PC-3 (cell line): ENCODE results near the gene BACE1. TPM values are rescaled to one million over a fixed set of nuclear protein-coding genes. Genes with fewer than 3 reads are reported as not detected.

Experiments
- ATAC-seq: fragments of 200-7000 bp; cut with Tn5 transposase; 2 replicates; pipeline ENCODE4 v1.9.1; 2020; ENCODE audit warnings: mild to moderate bottlenecking, moderate library complexity
- BruUV-seq: library from RNA; stranded (reverse); fragments of 400-500 nt; replicated peaks from 2 replicates; lab custom pipeline; 2021; lab: Mats Ljungman, UMichigan
- CTCF ChIA-PET: fragments of 300-600 bp; sonication (Branson Sonifier 250); formaldehyde crosslinking; loops from one replicate; lab custom pipeline; 2022; ENCODE audit warnings: antibody characterized with exemption; lab: Charles Lee
- POLR2A ChIA-PET: fragments of 300-600 bp; sonication (Branson Sonifier 250); formaldehyde crosslinking; loops from one replicate; lab custom pipeline; 2022; ENCODE audit warnings: antibody characterized with exemption; ENCODE audit not compliant: unreplicated experiment; lab: Charles Lee
- DNase-seq: peaks from one replicate; pipeline ENCODE4 v3.0.0-alpha.2; 2015
- H2AFZ ChIP-seq: fragments of 300-600 bp; sonication (generic); 2 replicates; pipeline ENCODE4 v1.6.0; 2016; ENCODE audit warnings: antibody characterized with exemption, low read length
- H3F3A ChIP-seq: fragments of 300-600 bp; sonication (generic); one replicate; pipeline ENCODE4 v1.6.0; 2017; ENCODE audit warnings: antibody characterized with exemption, low read length, control low read depth, mild to moderate bottlenecking; ENCODE audit not compliant: unreplicated experiment
- H3K27ac ChIP-seq: fragments of 300-600 bp; sonication (generic); 2 replicates; pipeline ENCODE4 v1.5.1; 2016; ENCODE audit warnings: mild to moderate bottlenecking, low read length
- H3K27me3 ChIP-seq: fragments of 300-600 bp; sonication (generic); 2 replicates; pipeline ENCODE4 v1.6.1; 2016; ENCODE audit warnings: low read length, mixed read lengths
- H3K36me3 ChIP-seq: fragments of 300-600 bp; sonication (generic); 2 replicates; pipeline ENCODE4 v1.6.1; 2016; ENCODE audit warnings: low read depth, mixed run types, low read length, mixed read lengths
- H3K4me1 ChIP-seq: fragments of 300-600 bp; sonication (generic); 2 replicates; pipeline ENCODE4 v1.5.1; 2016; ENCODE audit warnings: low read length; ENCODE audit not compliant: insufficient read depth
- H3K4me2 ChIP-seq: fragments of 300-600 bp; sonication (generic); 2 replicates; pipeline ENCODE4 v1.6.0; 2016; ENCODE audit warnings: low read length
- H3K4me3 ChIP-seq: fragments of 300-600 bp; sonication (generic); 2 replicates; pipeline ENCODE4 v1.5.1; 2016; ENCODE audit warnings: mild to moderate bottlenecking, low read length, mixed read lengths
- H3K79me2 ChIP-seq: fragments of 300-600 bp; sonication (generic); 2 replicates; pipeline ENCODE4 v1.6.1; 2017; ENCODE audit warnings: low read length, mixed read lengths
- H3K9ac ChIP-seq: fragments of 300-600 bp; sonication (generic); 2 replicates; pipeline ENCODE4 v1.6.0; 2016; ENCODE audit warnings: mild to moderate bottlenecking, low read length
- H3K9me2 ChIP-seq: fragments of 300-600 bp; sonication (generic); replicated peaks from 2 replicates; pipeline ENCODE4 v1.6.1; 2016; ENCODE audit warnings: mixed run types, low read length, mixed read lengths
- H3K9me3 ChIP-seq: fragments of 300-600 bp; sonication (generic); 2 replicates; pipeline ENCODE4 v1.6.1; 2016; ENCODE audit warnings: low read length, mixed read lengths
- H4K20me1 ChIP-seq: fragments of 300-600 bp; sonication (generic); 2 replicates; pipeline ENCODE4 v1.6.1; 2016; ENCODE audit warnings: low read length, mixed read lengths
- EZH2 ChIP-seq: fragments of 300-600 bp; sonication (generic); IDR thresholded peaks from one replicate; pipeline ENCODE4 v1.6.1; 2017; ENCODE audit warnings: antibody characterized with exemption, mild to moderate bottlenecking, low read length; ENCODE audit not compliant: unreplicated experiment
- EZH2phosphoT487 ChIP-seq: fragments of 300-600 bp; sonication (generic); IDR thresholded peaks from 2 replicates; pipeline ENCODE4 v1.6.1; 2018; ENCODE audit warnings: mild to moderate bottlenecking, antibody characterized with exemption, low read length, borderline replicate concordance
- intact Hi-C: fragments of 100-400 bp; cut with micrococcal nuclease; formaldehyde crosslinking; loops from 2 replicates; pipeline ENCODE4 v1.9.0; 2023
- total RNA-seq: library from RNA; depleted of rRNA; stranded (reverse); fragments of >200 nt; gene quantifications from 2 replicates; pipeline ENCODE4 v1.2.3, GENCODE V29; 2014
- TF ChIP-seq, protein P1 (sequence below): fragments of 300-600 bp; sonication (generic); conservative IDR thresholded peaks from 2 replicates; pipeline ENCODE4 v1.5.1; 2017; ENCODE audit warnings: antibody characterized with exemption, low read depth, mild to moderate bottlenecking, low read length

BACE1 gene
- total RNA-seq, 1 experiment from 2014 or later: 16.8 TPM

- Histone ChIP-seq H3K79me2 (no peaks in the 10 kb centered on the region), H2AFZ (no peak overlapping the region), H3K9me3 (no peaks in the 10 kb centered on the region), H3K4me2 (no peak overlapping the region), H3K27ac (no peak overlapping the region), H3K4me3 (no peak overlapping the region), H3K36me3 (peaks cover 3% of the 10 kb centered on the region; the same call in 1 of the 2 replicates), H3F3A (no peaks in the 10 kb centered on the region), H3K9me2 (no peaks in the 10 kb centered on the region), H4K20me1 (no peaks in the 10 kb centered on the region), H3K27me3 (no peaks in the 10 kb centered on the region), H3K4me1 (no peaks in the 10 kb centered on the region), H3K9ac (no peak overlapping the region)
- ChIA-PET CTCF (no interaction called here), POLR2A (no interaction called here)
- no peak for TF ChIP-seq EZH2
- TF ChIP-seq EZH2phosphoT487: no peak
- TF ChIP-seq, protein P1, sequence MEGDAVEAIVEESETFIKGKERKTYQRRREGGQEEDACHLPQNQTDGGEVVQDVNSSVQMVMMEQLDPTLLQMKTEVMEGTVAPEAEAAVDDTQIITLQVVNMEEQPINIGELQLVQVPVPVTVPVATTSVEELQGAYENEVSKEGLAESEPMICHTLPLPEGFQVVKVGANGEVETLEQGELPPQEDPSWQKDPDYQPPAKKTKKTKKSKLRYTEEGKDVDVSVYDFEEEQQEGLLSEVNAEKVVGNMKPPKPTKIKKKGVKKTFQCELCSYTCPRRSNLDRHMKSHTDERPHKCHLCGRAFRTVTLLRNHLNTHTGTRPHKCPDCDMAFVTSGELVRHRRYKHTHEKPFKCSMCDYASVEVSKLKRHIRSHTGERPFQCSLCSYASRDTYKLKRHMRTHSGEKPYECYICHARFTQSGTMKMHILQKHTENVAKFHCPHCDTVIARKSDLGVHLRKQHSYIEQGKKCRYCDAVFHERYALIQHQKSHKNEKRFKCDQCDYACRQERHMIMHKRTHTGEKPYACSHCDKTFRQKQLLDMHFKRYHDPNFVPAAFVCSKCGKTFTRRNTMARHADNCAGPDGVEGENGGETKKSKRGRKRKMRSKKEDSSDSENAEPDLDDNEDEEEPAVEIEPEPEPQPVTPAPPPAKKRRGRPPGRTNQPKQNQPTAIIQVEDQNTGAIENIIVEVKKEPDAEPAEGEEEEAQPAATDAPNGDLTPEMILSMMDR: no peak
- ATAC-seq (no peak), DNase-seq (no peak)
- intact Hi-C loops: no loop called here
- no TSS peak for BruUV-seq
These were observed 21.0 kb upstream of the BACE1 start for GRCh38 chr11:117337076-117337475.

GRCh38 chr11:117335399-117335798 is 19.3 kb upstream of the BACE1 start:
- ChIA-PET POLR2A (no interaction called here), CTCF (no interaction called here)
- Histone ChIP-seq H4K20me1 (no peaks in the 10 kb centered on the region), H3K27me3 (no peaks in the 10 kb centered on the region), H3K4me1 (no peaks in the 10 kb centered on the region), H3K9me3 (no peaks in the 10 kb centered on the region), H3K9me2 (no peaks in the 10 kb centered on the region), H2AFZ (no peak overlapping the region), H3K4me2 (no peak overlapping the region), H3K36me3 (peaks cover 3% of the 10 kb centered on the region; the same call in 1 of the 2 replicates), H3K9ac (no peak overlapping the region), H3K27ac (no peak overlapping the region), H3K4me3 (no peak overlapping the region), H3K79me2 (no peaks in the 10 kb centered on the region; the same call in 1 of the 2 replicates), H3F3A (no peaks in the 10 kb centered on the region)
- intact Hi-C loops: no loop called here
- DNase-seq (no peak), ATAC-seq (no peak)
- no peak for TF ChIP-seq EZH2phosphoT487
- TF ChIP-seq, protein P1: no peak
- no peak for TF ChIP-seq EZH2
- no TSS peak for BruUV-seq

DNA sequence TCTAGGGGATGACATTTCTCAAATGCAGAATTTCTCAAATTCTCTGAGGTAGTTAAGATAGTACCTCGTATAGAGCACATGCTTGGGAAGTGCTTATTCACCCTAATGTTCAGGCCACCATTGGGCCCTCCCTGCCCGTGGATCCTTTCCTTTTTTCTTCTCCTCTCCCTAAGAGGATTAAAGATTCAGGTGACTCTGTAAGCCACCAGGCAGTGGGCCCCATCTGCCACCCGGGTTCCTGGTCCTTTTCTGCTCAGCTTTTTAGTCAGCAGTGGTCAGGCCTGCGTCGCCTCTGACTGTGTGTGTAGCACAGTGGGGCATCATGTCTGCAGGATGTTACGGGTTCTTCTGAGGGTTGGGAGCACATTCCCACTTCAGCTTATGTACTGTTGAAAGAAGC is 18.8 kb upstream of the BACE1 start:
- Histone ChIP-seq H3K27ac (no peak overlapping the region), H4K20me1 (no peaks in the 10 kb centered on the region), H3F3A (no peaks in the 10 kb centered on the region), H3K4me3 (no peak overlapping the region), H3K27me3 (no peaks in the 10 kb centered on the region), H3K79me2 (peaks cover 3% of the 10 kb centered on the region; the same call in 1 of the 2 replicates), H2AFZ (no peak overlapping the region), H3K9me2 (no peaks in the 10 kb centered on the region), H3K9ac (no peak overlapping the region), H3K36me3 (peaks cover 3% of the 10 kb centered on the region; the same call in 1 of the 2 replicates), H3K4me1 (no peaks in the 10 kb centered on the region), H3K9me3 (no peaks in the 10 kb centered on the region), H3K4me2 (no peak overlapping the region)
- DNase-seq (no peak), ATAC-seq (no peak)
- intact Hi-C loops: no loop called here
- ChIA-PET CTCF (no interaction called here), POLR2A (no interaction called here)
- no TSS peak for BruUV-seq
- TF ChIP-seq EZH2phosphoT487 (no peak), EZH2 (no peak)
- TF ChIP-seq, protein P1: no peak
